ENCODE results near the gene GPR33. TPM values are rescaled to one million over a fixed set of nuclear protein-coding genes. Genes with fewer than 3 reads are reported as not detected.

The GPR33 gene
- total RNA-seq, 1 experiment from 2014 or later = not detected

DNA sequence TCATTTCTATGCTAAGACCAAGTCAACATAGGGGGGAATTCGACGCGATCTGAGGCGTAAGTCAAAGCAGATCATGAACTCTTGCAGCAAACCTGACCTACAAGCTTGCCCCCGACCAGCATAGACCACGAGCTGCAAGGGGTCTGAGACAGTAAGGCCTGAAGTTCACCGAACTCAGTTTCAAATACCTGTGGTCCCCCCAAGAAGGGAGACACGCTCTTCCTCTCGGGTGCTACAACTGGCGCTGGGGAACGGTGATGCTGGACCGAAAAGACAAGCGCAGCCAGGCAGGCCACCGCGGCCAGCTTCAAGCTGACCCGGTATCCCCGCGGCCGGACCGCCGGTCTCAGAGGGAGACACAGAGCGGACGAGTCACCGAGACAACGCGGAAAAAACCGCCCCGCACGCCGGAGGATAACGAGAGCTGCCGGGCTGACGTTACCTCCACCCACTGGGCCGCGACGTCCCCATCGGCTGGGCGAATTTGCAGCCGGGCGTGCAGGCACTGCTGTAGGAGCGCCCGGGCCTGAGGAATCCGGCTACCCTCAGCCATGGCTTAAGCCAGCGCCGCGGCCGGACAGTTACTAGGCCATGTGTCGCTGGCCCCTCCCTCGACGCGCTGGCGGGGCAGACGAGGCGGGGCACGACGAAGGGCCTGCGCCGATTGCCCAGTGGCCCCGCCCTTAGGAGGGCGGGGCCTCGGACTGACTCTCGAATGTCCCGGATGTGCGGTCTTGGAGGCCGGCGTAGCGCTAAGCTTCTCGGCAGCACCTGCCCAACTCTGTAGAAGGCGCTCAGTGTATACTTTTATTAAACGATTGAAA is 30.8 kb downstream of the GPR33 start, which contains the start of gene DTD2:
Gene DTD2, minus strand, starts transcription at position 666 of the 824 bp plus-strand sequence. Its CDS starts 113 bp downstream, at position 553.
- no peaks in the 10 kb centered on the region for H4K20me1 ChIP-seq (ENCODE audit: insufficient read depth)
- H3K27me3 ChIP-seq (ENCODE audit: insufficient read depth, low read length) = no peaks in the 10 kb centered on the region
- ChIA-PET RAD21 (ENCODE audit: low non-redundant PET in 1 of 2, low total read pairs in 2 of 2, uncharacterized antibody in 2 of 2, unreplicated experiment in 2 of 2) (no interaction called here), CTCF (interaction anchor here (1.0 to 1.7 kb wide), 3 partner anchors 37 to 1103 kb away, joined by 3 to 6 read pairs (median 5); partner anchors contain the start of gene HEATR5A), POLR2A (interaction anchor here (1.0 to 2.2 kb wide), 2 partner anchors 37 to 46 kb away, joined by 3 to 7 read pairs; partner anchors contain the start of gene HEATR5A)
- peak within 1 kb of the TSS; percentile 86 to 88 for H3K4me3 ChIP-seq (replicated peaks in 1 of 2; ENCODE audit: low read depth in 1 of 2, low read length in 2 of 2)
- ATAC-seq (peak; percentile 99), DNase-seq (ENCODE audit: low read depth, low spot score) (peak; percentile 90)
- H2AFZ ChIP-seq (ENCODE audit: low read depth, low read length, poor library complexity, severe bottlenecking) = peak within 1 kb of the TSS; percentile 74
- TF ChIP-seq, protein P1, sequence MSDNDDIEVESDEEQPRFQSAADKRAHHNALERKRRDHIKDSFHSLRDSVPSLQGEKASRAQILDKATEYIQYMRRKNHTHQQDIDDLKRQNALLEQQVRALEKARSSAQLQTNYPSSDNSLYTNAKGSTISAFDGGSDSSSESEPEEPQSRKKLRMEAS (IDR thresholded peaks at IDR 0.05) = peak; percentile 94
- TF ChIP-seq POLR2AphosphoS5 (IDR thresholded peaks at IDR 0.05; ENCODE audit: low read depth, low read length) (peak; percentile 91), POLR2A (IDR thresholded peaks at IDR 0.05; ENCODE audit: borderline replicate concordance, extremely low read depth, insufficient read depth, insufficient read length) (peak; percentile 81), ZBTB33 (IDR thresholded peaks at IDR 0.05; ENCODE audit: extremely low read depth, insufficient replicate concordance, low read length) (no peak), ELF1 (IDR thresholded peaks at IDR 0.05; ENCODE audit: borderline replicate concordance, low read depth) (no peak; the same call in 1 of the 2 replicates), SP1 (IDR thresholded peaks at IDR 0.05; ENCODE audit: low read depth) (peak; percentile 48; the same call in 1 of the 2 replicates), SIN3A (IDR thresholded peaks at IDR 0.05; ENCODE audit: low read depth) (peak; percentile 92), TCF7L2 (IDR thresholded peaks at IDR 0.05; ENCODE audit: borderline replicate concordance, extremely low read depth, insufficient read depth, insufficient read length) (peak; percentile 18), CEBPB (IDR thresholded peaks at IDR 0.05; ENCODE audit: low read depth) (no peak), CTCF (IDR thresholded peaks at IDR 0.05 in 2 of 3, conservative IDR thresholded peaks at IDR 0.05 in 1 of 3; ENCODE audit: borderline replicate concordance in 1 of 3, insufficient read depth in 1 of 3, low read depth in 2 of 3, low read length in 2 of 3) (no peak), CBX3 (IDR thresholded peaks at IDR 0.05; ENCODE audit: low read depth) (peak; percentile 78), ZFX (IDR thresholded peaks at IDR 0.05) (peak; percentile 95), YY1 (IDR thresholded peaks at IDR 0.05; ENCODE audit: extremely low read depth, insufficient replicate concordance, low read depth, low read length) (peak; percentile 46), RAD21 (IDR thresholded peaks at IDR 0.05; ENCODE audit: low read depth) (no peak; the same call in 1 of the 2 replicates), EZH2 (IDR thresholded peaks at IDR 0.05) (no peak)
- TF ChIP-seq, protein P2, sequence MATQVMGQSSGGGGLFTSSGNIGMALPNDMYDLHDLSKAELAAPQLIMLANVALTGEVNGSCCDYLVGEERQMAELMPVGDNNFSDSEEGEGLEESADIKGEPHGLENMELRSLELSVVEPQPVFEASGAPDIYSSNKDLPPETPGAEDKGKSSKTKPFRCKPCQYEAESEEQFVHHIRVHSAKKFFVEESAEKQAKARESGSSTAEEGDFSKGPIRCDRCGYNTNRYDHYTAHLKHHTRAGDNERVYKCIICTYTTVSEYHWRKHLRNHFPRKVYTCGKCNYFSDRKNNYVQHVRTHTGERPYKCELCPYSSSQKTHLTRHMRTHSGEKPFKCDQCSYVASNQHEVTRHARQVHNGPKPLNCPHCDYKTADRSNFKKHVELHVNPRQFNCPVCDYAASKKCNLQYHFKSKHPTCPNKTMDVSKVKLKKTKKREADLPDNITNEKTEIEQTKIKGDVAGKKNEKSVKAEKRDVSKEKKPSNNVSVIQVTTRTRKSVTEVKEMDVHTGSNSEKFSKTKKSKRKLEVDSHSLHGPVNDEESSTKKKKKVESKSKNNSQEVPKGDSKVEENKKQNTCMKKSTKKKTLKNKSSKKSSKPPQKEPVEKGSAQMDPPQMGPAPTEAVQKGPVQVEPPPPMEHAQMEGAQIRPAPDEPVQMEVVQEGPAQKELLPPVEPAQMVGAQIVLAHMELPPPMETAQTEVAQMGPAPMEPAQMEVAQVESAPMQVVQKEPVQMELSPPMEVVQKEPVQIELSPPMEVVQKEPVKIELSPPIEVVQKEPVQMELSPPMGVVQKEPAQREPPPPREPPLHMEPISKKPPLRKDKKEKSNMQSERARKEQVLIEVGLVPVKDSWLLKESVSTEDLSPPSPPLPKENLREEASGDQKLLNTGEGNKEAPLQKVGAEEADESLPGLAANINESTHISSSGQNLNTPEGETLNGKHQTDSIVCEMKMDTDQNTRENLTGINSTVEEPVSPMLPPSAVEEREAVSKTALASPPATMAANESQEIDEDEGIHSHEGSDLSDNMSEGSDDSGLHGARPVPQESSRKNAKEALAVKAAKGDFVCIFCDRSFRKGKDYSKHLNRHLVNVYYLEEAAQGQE (IDR thresholded peaks at IDR 0.05; ENCODE audit: low read depth) = no peak
- peaks cover 4 to 11% of the 10 kb centered on the region in 2 experiments; a peak in 2 of 4 replicates for H3K4me1 ChIP-seq (ENCODE audit: control insufficient read depth in 1 of 2, insufficient read depth in 2 of 2, low read length in 2 of 2)
- H3K9me3 ChIP-seq (ENCODE audit: control insufficient read depth in 1 of 2, insufficient read depth in 1 of 2, low read depth in 1 of 2, low read length in 2 of 2) = no peaks in the 10 kb centered on the region
- peak within 1 kb of the TSS; percentile 86 for H3K9ac ChIP-seq (ENCODE audit: low read length)
- H3K27ac ChIP-seq (ENCODE audit: low read depth, low read length) = peak within 1 kb of the TSS; percentile 76
- TSS peak; percentile 79 for BruUV-seq (replicated peaks)
- intact Hi-C loops (cut with micrococcal nuclease) = loop anchor here (10.0 kb wide), 1 partner anchor 798 kb away; no protein-coding TSS in a partner anchor
- peaks cover 12% of the 10 kb centered on the region for H3K79me2 ChIP-seq (ENCODE audit: insufficient read depth, low read length)
- H3K36me3 ChIP-seq (ENCODE audit: control insufficient read depth in 1 of 2, insufficient read depth in 2 of 2, low read length in 2 of 2) = peaks cover 3 to 5% of the 10 kb centered on the region in 2 experiments; a peak in 2 of 4 replicates
- H3K9me2 ChIP-seq (ENCODE audit: insufficient read depth) = no peaks in the 10 kb centered on the region
- H3K4me2 ChIP-seq (ENCODE audit: low read length) = peak within 1 kb of the TSS; percentile 83
